H1 (cell line): Measurements from ENCODE around the gene APC2. TPM values are rescaled to one million over a fixed set of nuclear protein-coding genes. Genes with fewer than 3 reads are reported as not detected.

Experiments used
- KDM1A ChIP-seq: fragments of 200-600, 300-600 bp; sonication (generic); IDR thresholded peaks from 2 replicates; pipeline ENCODE4 v1.7.1; 2016; ENCODE audit warnings: mild to moderate bottlenecking, low read length, borderline replicate concordance
- PHF8 ChIP-seq: fragments of 200-600 bp; sonication (generic); conservative IDR thresholded peaks from 2 replicates; pipeline ENCODE4 v1.7.1; 2012; ENCODE audit warnings: low read depth, mild to moderate bottlenecking, inconsistent platforms, low read length, moderate library complexity
- RNF2 ChIP-seq: fragments of 200-900, 300-1000 bp; sonication (generic); IDR thresholded peaks from 2 replicates; pipeline ENCODE4 v1.7.1; 2016; ENCODE audit warnings: borderline replicate concordance, low read depth, mild to moderate bottlenecking, antibody characterized with exemption, low read length; ENCODE audit not compliant: poor library complexity, severe bottlenecking; ENCODE audit errors: missing control alignments
- SAP30 ChIP-seq: fragments of 300-600 bp; sonication (generic); IDR thresholded peaks from 2 replicates; pipeline ENCODE4 v1.7.1; 2012; ENCODE audit warnings: low read length, moderate library complexity, mild to moderate bottlenecking, inconsistent platforms; ENCODE audit not compliant: insufficient read depth, insufficient replicate concordance
- SIRT6 ChIP-seq: IDR thresholded peaks from one replicate; pipeline ENCODE4 v1.7.1; 2012; ENCODE audit warnings: low read length, inconsistent platforms
- polyA plus RNA-seq, 7 experiments: library from polyadenylated mRNA; depleted of rRNA in 3 of 7; stranded (reverse) in 5 of 7; unstranded in 2 of 7; fragments of >200 nt in 5 of 7; fragments of 200-250 nt in 2 of 7; gene quantifications; 1 replicate in 5 of 7; 2 replicates in 1 of 7; 4 replicates in 1 of 7; pipeline versions ENCODE4 v1.2.1 to v1.2.3, GENCODE V29; 2011 to 2013; ENCODE audit warnings: missing spikeins in 2 of 7, mixed read lengths in 2 of 7
- total RNA-seq: library from RNA; stranded (reverse); fragmentation: NEBNext Ultra II Directional; extraction: Animal tissue kit (Norgen Biotek cat#: 25700); gene quantifications from 2 replicates; pipeline ENCODE4 v1.2.1, GENCODE V29; 2021
- TF ChIP-seq, protein P1 (sequence below): fragments of 300-600 bp; sonication (generic); IDR thresholded peaks from 2 replicates; pipeline ENCODE4 v1.7.1; 2012; ENCODE audit warnings: low read length, moderate library complexity, mild to moderate bottlenecking, inconsistent platforms; ENCODE audit not compliant: insufficient replicate concordance
- TF ChIP-seq, protein P2 (sequence below): IDR thresholded peaks from 2 replicates; pipeline ENCODE4 v1.6.1; 2011; ENCODE audit warnings: low read length, improper control_type of control experiment

APC2 gene
- total and polyA plus RNA-seq, 2 of the 8 experiments (the other 6 are each of a cell fraction or from before 2014, with no cell fraction given): 1.3 to 4.1 TPM

DNA sequence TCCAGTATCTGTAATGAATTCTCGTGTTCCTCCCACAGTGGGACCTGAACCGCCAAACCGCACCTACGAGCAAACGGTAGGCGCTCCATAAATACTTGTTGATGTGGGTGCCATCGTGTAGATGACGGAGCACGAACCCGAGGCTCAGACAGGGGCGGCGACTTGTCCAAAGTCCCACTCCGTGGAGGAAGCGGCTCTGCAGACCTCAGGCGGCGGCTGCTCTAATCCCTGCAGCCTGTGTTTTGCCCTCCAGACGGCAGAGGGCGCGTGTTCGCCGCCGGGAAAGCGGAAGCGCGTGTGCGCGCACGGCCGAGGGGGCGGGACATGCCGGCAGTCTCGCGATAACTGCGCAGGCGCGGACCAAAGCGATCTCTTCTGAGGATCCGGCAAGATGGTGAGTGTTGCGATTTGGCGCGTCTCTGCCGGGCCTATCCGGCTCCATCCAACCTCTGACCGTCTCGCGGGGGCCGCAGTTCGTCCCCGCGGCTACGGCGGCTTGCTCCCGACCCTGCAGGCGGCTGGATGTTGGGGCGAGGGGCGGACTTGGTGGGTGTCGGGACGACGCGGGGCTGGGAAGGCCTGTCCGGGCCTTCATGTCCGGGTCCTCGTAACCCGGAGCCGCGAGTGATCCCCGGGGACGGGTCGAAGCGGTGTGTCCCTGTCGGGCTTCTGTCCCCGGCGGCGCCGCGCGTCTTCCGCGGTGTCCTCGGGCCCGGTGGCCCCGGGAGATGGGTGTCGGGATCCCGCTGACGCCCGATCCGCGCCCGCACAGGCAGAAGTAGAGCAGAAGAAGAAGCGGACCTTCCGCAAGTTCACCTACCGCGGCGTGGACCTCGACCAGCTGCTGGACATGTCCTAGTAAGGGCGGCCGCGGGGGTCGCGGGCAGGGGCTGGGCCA is 11.6 kb upstream of the APC2 start, which contains the start of gene RPS15 (continued):
- TF ChIP-seq, protein P1, sequence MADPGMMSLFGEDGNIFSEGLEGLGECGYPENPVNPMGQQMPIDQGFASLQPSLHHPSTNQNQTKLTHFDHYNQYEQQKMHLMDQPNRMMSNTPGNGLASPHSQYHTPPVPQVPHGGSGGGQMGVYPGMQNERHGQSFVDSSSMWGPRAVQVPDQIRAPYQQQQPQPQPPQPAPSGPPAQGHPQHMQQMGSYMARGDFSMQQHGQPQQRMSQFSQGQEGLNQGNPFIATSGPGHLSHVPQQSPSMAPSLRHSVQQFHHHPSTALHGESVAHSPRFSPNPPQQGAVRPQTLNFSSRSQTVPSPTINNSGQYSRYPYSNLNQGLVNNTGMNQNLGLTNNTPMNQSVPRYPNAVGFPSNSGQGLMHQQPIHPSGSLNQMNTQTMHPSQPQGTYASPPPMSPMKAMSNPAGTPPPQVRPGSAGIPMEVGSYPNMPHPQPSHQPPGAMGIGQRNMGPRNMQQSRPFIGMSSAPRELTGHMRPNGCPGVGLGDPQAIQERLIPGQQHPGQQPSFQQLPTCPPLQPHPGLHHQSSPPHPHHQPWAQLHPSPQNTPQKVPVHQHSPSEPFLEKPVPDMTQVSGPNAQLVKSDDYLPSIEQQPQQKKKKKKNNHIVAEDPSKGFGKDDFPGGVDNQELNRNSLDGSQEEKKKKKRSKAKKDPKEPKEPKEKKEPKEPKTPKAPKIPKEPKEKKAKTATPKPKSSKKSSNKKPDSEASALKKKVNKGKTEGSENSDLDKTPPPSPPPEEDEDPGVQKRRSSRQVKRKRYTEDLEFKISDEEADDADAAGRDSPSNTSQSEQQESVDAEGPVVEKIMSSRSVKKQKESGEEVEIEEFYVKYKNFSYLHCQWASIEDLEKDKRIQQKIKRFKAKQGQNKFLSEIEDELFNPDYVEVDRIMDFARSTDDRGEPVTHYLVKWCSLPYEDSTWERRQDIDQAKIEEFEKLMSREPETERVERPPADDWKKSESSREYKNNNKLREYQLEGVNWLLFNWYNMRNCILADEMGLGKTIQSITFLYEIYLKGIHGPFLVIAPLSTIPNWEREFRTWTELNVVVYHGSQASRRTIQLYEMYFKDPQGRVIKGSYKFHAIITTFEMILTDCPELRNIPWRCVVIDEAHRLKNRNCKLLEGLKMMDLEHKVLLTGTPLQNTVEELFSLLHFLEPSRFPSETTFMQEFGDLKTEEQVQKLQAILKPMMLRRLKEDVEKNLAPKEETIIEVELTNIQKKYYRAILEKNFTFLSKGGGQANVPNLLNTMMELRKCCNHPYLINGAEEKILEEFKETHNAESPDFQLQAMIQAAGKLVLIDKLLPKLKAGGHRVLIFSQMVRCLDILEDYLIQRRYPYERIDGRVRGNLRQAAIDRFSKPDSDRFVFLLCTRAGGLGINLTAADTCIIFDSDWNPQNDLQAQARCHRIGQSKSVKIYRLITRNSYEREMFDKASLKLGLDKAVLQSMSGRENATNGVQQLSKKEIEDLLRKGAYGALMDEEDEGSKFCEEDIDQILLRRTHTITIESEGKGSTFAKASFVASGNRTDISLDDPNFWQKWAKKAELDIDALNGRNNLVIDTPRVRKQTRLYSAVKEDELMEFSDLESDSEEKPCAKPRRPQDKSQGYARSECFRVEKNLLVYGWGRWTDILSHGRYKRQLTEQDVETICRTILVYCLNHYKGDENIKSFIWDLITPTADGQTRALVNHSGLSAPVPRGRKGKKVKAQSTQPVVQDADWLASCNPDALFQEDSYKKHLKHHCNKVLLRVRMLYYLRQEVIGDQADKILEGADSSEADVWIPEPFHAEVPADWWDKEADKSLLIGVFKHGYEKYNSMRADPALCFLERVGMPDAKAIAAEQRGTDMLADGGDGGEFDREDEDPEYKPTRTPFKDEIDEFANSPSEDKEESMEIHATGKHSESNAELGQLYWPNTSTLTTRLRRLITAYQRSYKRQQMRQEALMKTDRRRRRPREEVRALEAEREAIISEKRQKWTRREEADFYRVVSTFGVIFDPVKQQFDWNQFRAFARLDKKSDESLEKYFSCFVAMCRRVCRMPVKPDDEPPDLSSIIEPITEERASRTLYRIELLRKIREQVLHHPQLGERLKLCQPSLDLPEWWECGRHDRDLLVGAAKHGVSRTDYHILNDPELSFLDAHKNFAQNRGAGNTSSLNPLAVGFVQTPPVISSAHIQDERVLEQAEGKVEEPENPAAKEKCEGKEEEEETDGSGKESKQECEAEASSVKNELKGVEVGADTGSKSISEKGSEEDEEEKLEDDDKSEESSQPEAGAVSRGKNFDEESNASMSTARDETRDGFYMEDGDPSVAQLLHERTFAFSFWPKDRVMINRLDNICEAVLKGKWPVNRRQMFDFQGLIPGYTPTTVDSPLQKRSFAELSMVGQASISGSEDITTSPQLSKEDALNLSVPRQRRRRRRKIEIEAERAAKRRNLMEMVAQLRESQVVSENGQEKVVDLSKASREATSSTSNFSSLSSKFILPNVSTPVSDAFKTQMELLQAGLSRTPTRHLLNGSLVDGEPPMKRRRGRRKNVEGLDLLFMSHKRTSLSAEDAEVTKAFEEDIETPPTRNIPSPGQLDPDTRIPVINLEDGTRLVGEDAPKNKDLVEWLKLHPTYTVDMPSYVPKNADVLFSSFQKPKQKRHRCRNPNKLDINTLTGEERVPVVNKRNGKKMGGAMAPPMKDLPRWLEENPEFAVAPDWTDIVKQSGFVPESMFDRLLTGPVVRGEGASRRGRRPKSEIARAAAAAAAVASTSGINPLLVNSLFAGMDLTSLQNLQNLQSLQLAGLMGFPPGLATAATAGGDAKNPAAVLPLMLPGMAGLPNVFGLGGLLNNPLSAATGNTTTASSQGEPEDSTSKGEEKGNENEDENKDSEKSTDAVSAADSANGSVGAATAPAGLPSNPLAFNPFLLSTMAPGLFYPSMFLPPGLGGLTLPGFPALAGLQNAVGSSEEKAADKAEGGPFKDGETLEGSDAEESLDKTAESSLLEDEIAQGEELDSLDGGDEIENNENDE: no peak
- TF ChIP-seq SAP30: no peak
- no peak for TF ChIP-seq KDM1A
- TF ChIP-seq, protein P2, sequence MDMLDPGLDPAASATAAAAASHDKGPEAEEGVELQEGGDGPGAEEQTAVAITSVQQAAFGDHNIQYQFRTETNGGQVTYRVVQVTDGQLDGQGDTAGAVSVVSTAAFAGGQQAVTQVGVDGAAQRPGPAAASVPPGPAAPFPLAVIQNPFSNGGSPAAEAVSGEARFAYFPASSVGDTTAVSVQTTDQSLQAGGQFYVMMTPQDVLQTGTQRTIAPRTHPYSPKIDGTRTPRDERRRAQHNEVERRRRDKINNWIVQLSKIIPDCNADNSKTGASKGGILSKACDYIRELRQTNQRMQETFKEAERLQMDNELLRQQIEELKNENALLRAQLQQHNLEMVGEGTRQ: 0 out of 2 replicates have a peak, but pooled peaks have one; percentile 24
- TF ChIP-seq PHF8: peak; percentile 99
- TF ChIP-seq RNF2: no peak
- TF ChIP-seq SIRT6: no peak
